Loucy (cell line): Measurements from ENCODE around the gene TDRD5.

Experiments
- H2AFZ ChIP-seq: fragments of 200-600 bp; sonication (generic); 2 replicates; pipeline ENCODE4 v1.6.0; 2016; ENCODE audit warnings: antibody characterized with exemption, mild to moderate bottlenecking, low read length, moderate library complexity
- H3F3A ChIP-seq: fragments of 200-600 bp; 2 replicates; pipeline ENCODE4 v1.6.0; 2016; ENCODE audit warnings: antibody characterized with exemption, low read depth, mild to moderate bottlenecking
- H3K27me3 ChIP-seq: fragments of 200-600 bp; sonication (generic); 2 replicates; pipeline ENCODE4 v1.6.1; 2014; ENCODE audit warnings: low read length, mild to moderate bottlenecking; ENCODE audit not compliant: insufficient read depth, poor library complexity, severe bottlenecking
- H3K36me3 ChIP-seq: fragments of 200-600 bp; sonication (generic); 2 replicates; pipeline ENCODE4 v1.6.1; 2016; ENCODE audit warnings: low read length; ENCODE audit not compliant: insufficient read depth
- H3K4me1 ChIP-seq: fragments of 200-600 bp; sonication (generic); 2 replicates; pipeline ENCODE4 v1.5.1; 2014; ENCODE audit warnings: low read length, mild to moderate bottlenecking; ENCODE audit not compliant: insufficient read depth, poor library complexity, severe bottlenecking
- H3K4me2 ChIP-seq: fragments of 200-600 bp; sonication (generic); 2 replicates; pipeline ENCODE4 v1.6.0; 2014; ENCODE audit warnings: antibody characterized with exemption, low read length, low read depth, mild to moderate bottlenecking; ENCODE audit not compliant: poor library complexity, severe bottlenecking
- H3K4me3 ChIP-seq: fragments of 200-600 bp; sonication (generic); 2 replicates; pipeline ENCODE4 v1.5.1; 2014; ENCODE audit warnings: low read length, mild to moderate bottlenecking, mixed read lengths; ENCODE audit not compliant: poor library complexity, severe bottlenecking
- H3K79me2 ChIP-seq: fragments of 200-600 bp; sonication (generic); 2 replicates; pipeline ENCODE4 v1.6.1; 2014; ENCODE audit warnings: low read length; ENCODE audit not compliant: insufficient read depth
- H3K9ac ChIP-seq: fragments of 200-600 bp; sonication (generic); 2 replicates; pipeline ENCODE4 v1.6.0; 2014; ENCODE audit warnings: mild to moderate bottlenecking, low read depth, low read length, moderate library complexity; ENCODE audit not compliant: poor library complexity, severe bottlenecking
- H3K9me2 ChIP-seq: fragments of 200-600 bp; sonication (generic); replicated peaks from 2 replicates; pipeline ENCODE4 v1.6.1; 2016; ENCODE audit warnings: low read depth, low read length, mixed read lengths
- H3K9me3 ChIP-seq: fragments of 200-600 bp; sonication (generic); 2 replicates; pipeline ENCODE4 v1.6.1; 2014; ENCODE audit warnings: mild to moderate bottlenecking, antibody characterized with exemption, low read length, low read depth; ENCODE audit not compliant: insufficient read depth
- H4K20me1 ChIP-seq: fragments of 200-600 bp; sonication (generic); 2 replicates; pipeline ENCODE4 v1.6.0; 2014; ENCODE audit warnings: antibody characterized with exemption, low read length, mild to moderate bottlenecking; ENCODE audit not compliant: insufficient read depth, poor library complexity, severe bottlenecking
- CTCF ChIP-seq: fragments of 200-600 bp; sonication (generic); conservative IDR thresholded peaks from 2 replicates; pipeline ENCODE4 v1.5.1; 2014; ENCODE audit warnings: mild to moderate bottlenecking, antibody characterized with exemption, low read length
- EZH2phosphoT487 ChIP-seq: fragments of 200-600 bp; IDR thresholded peaks from 2 replicates; pipeline ENCODE4 v1.6.1; 2018; ENCODE audit warnings: antibody characterized with exemption, mild to moderate bottlenecking, moderate library complexity, borderline replicate concordance

TDRD5 gene

GRCh38 chr1:179612361-179612760 lies 20.7 kb downstream of the TDRD5 start:
- no peak overlapping the region for H2AFZ ChIP-seq
- no peak overlapping the region for H3K9ac ChIP-seq
- no peaks in the 10 kb centered on the region for H3K9me2 ChIP-seq
- no peaks in the 10 kb centered on the region for H4K20me1 ChIP-seq
- no peaks in the 10 kb centered on the region for H3K4me1 ChIP-seq
- TF ChIP-seq EZH2phosphoT487: no peak
- no peak for TF ChIP-seq CTCF
- H3K4me3 ChIP-seq: no peak overlapping the region
- H3K4me2 ChIP-seq: no peak overlapping the region
- H3K27me3 ChIP-seq: no peaks in the 10 kb centered on the region
- H3K36me3 ChIP-seq: no peaks in the 10 kb centered on the region
- no peaks in the 10 kb centered on the region for H3K9me3 ChIP-seq
- no peaks in the 10 kb centered on the region for H3F3A ChIP-seq
- no peaks in the 10 kb centered on the region for H3K79me2 ChIP-seq

GRCh38 chr1:179630719-179631118 lies 39.1 kb downstream of the TDRD5 start:
- no peaks in the 10 kb centered on the region for H4K20me1 ChIP-seq
- H3K4me2 ChIP-seq: no peak overlapping the region
- no peak overlapping the region for H2AFZ ChIP-seq
- H3K4me1 ChIP-seq: no peaks in the 10 kb centered on the region
- no peak for TF ChIP-seq CTCF
- H3K79me2 ChIP-seq: no peaks in the 10 kb centered on the region
- H3K9me2 ChIP-seq: no peaks in the 10 kb centered on the region
- no peaks in the 10 kb centered on the region for H3F3A ChIP-seq
- H3K4me3 ChIP-seq: no peak overlapping the region
- no peaks in the 10 kb centered on the region for H3K9me3 ChIP-seq
- H3K36me3 ChIP-seq: no peaks in the 10 kb centered on the region
- H3K9ac ChIP-seq: no peak overlapping the region
- H3K27me3 ChIP-seq: no peaks in the 10 kb centered on the region

- no peaks in the 10 kb centered on the region; the same call in 1 of the 2 replicates for H3K9me2 ChIP-seq
- no peak overlapping the region for H3K9ac ChIP-seq
- no peak for TF ChIP-seq CTCF
- TF ChIP-seq EZH2phosphoT487: no peak
- no peak overlapping the region for H3K4me2 ChIP-seq
- H3K9me3 ChIP-seq: no peaks in the 10 kb centered on the region
- H3K79me2 ChIP-seq: no peaks in the 10 kb centered on the region
- H2AFZ ChIP-seq: no peak overlapping the region
- no peak overlapping the region for H3K4me3 ChIP-seq
- no peaks in the 10 kb centered on the region for H3F3A ChIP-seq
- no peaks in the 10 kb centered on the region for H3K27me3 ChIP-seq
- no peaks in the 10 kb centered on the region for H3K36me3 ChIP-seq
- H4K20me1 ChIP-seq: no peaks in the 10 kb centered on the region
- no peaks in the 10 kb centered on the region for H3K4me1 ChIP-seq
Observed at GRCh38 chr1:179632868-179633267, 41.2 kb downstream of the TDRD5 start.
